Jurkat, Clone E6-1 (cell line): ENCODE measurements around the gene HEMK1. TPM values are rescaled to one million over a fixed set of nuclear protein-coding genes. Genes with fewer than 3 reads are reported as not detected.

Experiments
- DNase-seq: peaks from one replicate; pipeline ENCODE4 v3.0.0-alpha.2; 2011; ENCODE audit warnings: low read depth, low spot score
- H3K4me3 ChIP-seq: 2 replicates; pipeline ENCODE4 v1.5.1; 2011; ENCODE audit warnings: mild to moderate bottlenecking, low read length, control low read depth, moderate library complexity
- polyA plus RNA-seq: library from polyadenylated mRNA; unstranded; fragments of >200 nt; gene quantifications from one replicate; pipeline ENCODE4 v1.2.1, GENCODE V29; 2012; ENCODE audit warnings: missing spikeins; ENCODE audit not compliant: insufficient read length, insufficient read depth

The HEMK1 gene, protein sequence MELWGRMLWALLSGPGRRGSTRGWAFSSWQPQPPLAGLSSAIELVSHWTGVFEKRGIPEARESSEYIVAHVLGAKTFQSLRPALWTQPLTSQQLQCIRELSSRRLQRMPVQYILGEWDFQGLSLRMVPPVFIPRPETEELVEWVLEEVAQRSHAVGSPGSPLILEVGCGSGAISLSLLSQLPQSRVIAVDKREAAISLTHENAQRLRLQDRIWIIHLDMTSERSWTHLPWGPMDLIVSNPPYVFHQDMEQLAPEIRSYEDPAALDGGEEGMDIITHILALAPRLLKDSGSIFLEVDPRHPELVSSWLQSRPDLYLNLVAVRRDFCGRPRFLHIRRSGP
- polyA plus RNA-seq: 23.6 TPM

DNA sequence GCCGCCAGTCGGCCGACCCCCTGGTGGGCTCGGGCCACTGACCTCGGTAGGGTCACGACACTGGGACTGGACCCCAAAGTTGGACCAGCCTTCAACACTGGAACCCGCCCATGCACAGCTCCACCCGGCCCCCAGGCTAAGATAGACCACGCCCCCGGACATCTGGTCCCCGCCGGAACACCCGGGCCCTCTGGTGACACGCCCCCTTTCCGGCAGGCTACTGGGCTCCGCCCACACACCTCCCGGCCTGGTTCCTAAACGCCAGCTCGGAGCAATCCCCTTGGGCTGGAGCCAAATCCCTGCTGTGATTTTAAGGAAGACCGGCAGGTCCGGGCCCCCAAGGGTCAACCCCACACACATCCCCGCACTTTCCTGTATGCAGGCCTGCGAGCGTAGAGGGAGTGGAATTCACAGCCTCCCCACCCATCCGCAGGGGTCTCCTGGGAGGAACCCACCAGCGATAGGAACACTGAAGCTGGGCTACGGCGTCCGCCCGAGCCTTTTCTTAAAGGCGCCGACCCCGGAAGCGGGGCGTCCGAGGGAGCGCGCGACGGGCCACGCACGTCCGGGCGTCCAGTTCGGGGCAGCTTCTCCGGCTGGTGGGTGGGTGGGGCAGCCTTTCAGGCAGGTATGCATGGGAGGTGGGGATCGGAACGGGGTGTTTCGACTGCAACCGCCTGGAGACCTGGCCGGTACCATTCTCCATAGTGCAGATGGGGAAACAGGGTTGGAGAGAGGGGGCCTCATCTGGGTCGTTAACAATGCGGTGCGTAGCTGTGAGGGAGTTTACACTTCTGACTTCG, at the start of gene HEMK1:
HEMK1 (plus strand) TSS at position 576 of the 803 bp plus-strand sequence. CDS start 1,583 bp downstream, outside the sequence.
- peak; percentile 86 for DNase-seq

DNA sequence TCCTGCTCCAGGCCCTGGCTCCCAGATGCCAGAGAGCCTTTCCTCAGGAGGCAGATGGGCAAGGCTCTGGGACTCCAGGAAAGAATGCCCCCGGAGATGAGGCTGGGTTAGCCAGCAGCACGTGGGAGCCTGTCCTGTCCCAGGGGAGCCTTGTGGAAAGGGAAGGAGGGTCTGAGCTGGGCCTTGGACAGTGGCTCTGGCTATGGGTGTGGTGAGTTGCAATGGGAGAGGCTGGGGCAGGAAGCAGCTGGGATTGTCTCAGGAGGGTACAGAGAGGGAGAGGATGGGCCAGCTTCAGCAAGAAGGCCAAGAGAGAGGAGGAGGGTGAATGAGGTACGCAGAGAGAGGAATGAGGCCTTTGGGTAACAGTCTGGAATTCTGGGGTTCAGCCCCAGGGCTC, 48.5 kb upstream of the HEMK1 start:
- no peak for DNase-seq
- no peak overlapping the region for H3K4me3 ChIP-seq

More for the DNA sequence above, at the start of gene HEMK1:
- H3K4me3 ChIP-seq: peak within 1 kb of the TSS; percentile 66

DNA sequence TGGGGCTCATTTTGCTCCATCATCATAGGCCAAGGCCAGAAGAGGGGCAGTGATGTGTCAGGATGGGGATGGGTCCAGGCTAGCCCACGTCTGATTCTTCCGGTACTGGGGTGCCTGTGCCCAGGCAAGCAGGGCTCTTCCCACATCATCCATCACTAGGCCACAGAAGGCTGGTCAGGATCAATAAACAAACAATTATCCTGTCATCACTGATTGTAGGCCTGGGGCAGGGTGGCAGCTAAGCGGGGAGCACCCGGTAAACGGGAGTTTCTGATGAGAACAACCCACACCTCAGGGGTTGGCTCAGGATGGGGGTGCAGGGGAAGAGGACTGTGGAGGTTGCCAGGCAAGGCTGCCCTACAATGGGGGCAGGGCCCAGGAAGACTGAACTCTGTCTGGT, 47.8 kb upstream of the HEMK1 start:
- DNase-seq: no peak
- H3K4me3 ChIP-seq: no peak overlapping the region

DNA sequence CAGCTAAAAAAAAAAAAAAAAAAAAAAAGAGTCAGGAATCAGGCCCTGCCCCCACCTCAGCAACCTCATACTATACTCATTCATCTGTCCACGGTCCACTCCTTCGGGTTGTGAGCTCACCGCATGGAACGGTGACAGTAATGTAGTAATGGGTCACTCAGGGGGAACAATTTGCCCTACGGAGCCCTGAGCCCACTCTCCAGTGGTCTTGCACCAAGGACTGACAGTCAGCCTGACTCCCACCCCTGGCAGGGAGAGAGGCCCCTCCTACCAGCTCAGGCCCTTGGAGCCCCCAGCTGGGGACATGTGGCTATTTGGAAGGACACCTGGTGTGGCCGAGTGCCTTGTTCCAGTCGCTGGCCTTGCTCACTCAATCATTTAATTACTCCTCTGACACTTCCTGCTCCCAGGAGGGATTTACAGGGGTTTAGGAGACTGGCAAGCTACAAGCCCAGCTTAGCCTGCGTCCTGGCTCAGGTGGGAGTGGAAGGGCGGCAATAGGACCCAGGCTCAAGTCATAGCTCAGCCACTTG, 46.0 kb upstream of the HEMK1 start:
- no peak for DNase-seq
- H3K4me3 ChIP-seq: no peak overlapping the region

DNA sequence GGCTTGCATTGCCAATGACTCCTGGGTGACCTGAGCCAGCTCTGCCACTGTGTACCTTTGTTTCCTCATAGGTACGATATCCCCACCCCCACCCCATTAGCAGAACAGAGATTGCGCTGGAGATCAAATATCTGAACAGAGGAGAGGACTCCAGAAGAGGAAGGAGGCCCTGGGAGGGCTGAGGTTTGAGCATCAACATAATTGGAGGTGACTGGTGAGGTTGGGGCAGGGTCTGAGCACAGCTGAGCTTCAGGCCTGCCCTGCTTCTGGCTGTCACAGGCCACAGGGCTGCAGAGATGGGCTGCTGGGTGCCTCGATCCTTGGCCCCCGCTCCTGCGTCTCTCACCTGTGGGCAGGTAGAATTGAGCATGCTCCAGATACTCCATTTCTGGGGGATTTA, 44.6 kb upstream of the HEMK1 start:
- H3K4me3 ChIP-seq: no peak overlapping the region
- DNase-seq: no peak

DNA sequence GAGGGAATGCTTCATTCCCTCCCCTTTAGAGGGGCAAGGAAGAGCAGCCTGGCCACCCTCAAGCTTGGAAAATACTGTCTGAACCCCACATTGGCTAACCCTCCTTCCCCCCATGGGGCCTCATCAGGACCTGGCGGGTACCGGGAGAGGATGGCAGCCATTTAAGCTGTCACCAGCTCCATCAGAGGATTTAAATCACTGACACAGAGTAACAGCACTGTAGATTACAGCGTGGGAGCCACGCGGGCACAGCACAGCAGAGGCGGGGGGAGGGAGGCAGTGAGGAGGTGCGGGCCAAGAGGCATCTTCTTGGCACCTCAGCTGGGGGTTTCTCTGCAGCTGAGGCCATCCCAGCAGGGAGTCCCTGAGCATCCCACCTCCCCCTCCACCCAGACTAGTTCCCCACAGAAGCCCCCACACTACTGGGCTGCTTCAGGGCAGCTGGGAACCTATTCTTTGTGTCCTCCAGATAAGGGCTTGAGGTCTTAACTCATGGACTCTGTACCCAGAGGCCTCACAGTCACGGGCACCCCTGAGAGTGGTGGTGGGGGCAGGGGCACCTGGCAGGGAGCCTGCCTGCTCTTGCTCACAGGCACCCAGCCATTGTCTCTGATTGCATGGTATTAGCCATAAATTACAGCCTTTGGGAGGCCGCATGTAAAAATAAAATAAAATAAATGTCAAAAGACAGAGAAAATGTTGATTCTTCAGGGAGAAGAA, 44.0 kb upstream of the HEMK1 start:
- DNase-seq: no peak
- H3K4me3 ChIP-seq: no peak overlapping the region

DNA sequence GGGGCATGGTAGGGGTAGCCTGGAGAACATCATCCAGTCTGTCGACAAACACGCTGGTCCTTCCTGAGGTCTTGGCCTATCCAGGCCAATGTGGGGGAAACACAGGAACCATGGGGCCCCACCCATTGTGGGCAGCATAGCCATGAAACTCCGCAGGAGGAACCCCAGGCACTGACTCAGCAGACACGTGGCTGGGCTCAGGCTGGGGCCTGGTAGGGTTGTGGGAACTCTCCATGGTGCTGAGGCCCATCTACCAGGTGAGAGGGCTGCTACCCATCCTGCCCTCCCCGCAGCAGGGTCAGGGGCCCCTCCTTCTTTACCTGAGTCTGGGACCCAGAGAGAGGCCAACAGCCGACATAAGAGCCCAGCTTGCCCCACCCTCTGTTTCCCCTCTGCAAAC, 43.3 kb upstream of the HEMK1 start:
- DNase-seq: peak; percentile 57
- H3K4me3 ChIP-seq: no peak overlapping the region

DNA sequence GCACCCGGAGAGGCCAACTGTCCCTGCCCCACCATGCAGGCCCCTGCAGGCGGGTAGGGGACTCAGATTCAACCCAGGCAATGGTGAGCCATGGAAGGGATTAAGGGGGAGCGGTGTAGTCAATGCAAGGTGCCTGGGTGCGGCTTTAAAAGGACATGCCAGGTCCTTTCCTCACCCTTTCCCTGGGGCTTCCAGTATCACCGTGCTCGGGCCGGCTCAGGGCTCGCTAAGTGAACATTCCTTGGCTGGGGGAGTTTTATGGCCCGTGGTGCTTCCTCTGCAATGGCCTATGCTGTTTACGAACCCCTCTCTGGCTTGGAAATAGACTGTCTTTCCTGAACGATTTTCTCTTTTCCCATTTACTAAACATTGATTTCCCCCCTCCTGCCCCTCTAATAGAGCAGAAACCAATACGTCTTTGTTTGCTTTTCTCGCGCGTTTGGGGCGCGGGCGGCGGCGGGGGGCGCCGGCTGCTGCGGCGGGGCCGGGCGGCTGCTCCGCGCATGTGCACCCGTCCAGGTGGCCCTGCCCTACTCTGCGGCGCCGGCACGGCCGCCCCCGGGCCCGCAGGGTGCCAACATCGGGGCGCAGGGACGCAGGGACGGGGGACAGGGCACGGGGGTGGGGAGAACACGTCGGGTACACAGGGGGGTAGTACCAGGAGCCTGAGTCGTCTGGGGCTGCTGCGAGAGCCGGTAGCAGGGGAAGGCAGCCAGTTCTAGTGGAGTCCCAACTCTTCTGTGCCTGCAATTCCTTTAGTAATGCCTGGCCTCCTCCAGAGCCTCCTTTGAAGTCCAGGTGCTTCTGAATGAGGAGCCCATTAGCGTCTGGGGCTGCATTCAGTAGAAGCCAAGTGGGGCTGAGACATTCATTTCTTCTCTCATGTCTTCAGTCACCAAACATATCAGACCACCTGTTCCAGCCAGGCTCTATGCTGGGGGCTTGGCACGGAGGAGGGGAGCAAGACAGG, 39.0 kb upstream of the HEMK1 start:
- DNase-seq: no peak
- H3K4me3 ChIP-seq: no peak overlapping the region

DNA sequence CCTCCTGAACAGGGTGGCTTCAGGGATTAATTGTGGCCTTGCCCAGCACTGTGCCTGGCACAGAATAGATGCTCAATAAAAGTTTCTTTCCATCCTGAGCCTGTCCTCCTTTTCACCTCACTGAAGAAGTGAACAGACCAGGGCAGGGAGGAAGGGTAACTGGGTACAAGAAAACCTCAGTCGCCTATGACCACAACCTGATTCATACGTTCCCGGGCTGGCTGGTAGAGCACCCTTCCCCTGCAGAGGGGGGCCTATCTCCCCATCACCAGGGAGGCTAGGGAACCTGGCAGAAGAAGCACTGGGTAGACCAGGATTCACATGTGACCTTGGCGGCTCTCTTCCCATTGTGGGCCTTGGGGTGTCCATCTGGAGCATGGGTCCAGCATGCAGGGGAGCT, 38.1 kb upstream of the HEMK1 start:
- H3K4me3 ChIP-seq: no peak overlapping the region
- DNase-seq: no peak

DNA sequence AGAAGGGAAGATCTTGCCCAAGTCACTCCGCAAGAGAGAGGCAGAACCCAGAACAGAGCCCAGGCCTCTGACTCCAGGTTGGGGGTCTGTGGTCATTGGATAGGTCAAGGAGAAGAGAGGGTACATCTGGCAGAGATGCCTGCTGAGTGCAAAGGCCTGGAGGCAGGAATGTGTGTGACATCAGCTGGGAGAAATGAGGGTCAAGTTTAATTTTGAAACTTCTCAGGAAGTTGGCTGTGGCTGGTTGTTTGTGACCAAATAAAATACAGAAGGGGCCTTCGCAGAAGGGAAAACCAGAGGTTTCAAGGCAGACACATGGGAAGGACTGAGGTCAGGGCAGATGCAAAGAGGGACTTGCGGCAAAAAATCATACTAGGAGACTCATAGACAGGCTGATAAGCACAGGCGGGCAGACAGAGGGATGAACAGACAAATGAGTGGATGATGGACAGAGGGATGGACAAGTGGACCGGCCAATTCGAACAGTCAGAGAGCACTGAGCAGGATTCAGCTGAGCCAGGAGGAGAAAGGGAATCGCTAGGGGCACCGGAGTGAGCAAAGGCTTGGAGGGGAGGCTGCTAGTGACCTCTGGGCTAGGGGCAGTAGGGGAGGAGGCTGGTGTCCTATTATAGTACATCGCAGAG, 37.1 kb upstream of the HEMK1 start:
- DNase-seq: no peak
- no peak overlapping the region for H3K4me3 ChIP-seq

DNA sequence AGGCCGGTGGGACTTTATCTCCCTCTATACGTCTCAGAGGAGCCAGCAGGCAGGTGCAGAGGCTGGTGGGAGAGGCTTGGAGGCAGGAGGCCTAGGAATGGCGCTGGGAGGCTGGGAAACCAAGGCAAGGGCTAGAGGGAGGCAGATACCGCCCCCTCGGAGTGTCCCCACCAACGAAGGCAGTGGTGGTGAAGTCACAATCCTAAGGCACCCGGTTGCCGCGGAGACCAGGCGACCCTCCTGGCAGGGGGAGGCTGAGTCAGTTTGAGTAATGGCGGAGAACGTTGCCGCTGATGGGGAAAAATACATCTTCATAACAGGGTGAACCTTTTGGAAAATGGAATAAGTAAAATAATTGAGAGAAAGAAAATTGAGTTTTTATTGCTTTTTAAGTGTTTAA, 36.0 kb upstream of the HEMK1 start:
- H3K4me3 ChIP-seq: no peak overlapping the region
- no peak for DNase-seq

DNA sequence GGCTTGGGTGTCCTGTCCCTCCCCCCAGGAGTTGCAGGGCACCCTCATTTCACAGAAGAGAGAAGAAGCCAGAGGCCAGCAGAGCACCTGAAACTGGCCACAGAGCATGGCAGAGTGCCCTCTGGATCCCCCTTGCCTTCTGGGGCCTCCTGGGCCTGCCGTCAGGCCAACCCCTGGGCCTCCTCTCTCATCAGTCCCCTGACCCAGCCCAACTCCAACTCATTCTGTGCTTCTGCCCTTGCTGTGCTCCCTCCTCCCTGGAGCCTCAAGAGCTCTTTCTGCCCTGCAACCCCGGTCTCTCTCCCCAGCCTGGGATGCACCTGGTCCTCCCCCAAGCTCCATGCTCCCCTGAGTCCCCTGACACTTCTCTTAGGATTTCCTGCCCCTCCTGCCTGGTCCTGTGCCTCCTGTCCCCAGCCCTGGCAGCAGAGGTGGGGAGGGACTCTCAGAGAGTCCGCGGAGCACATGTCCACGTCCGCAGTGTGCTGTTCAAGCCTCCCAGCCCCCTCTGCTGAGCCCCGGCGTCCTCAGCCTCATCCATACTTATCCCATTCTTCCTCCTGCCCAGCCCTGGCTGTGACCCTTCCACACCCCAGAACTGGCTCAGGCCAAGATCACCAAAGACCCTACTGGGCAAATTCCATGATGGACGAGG, 35.4 kb upstream of the HEMK1 start:
- no peak overlapping the region for H3K4me3 ChIP-seq
- no peak for DNase-seq

DNA sequence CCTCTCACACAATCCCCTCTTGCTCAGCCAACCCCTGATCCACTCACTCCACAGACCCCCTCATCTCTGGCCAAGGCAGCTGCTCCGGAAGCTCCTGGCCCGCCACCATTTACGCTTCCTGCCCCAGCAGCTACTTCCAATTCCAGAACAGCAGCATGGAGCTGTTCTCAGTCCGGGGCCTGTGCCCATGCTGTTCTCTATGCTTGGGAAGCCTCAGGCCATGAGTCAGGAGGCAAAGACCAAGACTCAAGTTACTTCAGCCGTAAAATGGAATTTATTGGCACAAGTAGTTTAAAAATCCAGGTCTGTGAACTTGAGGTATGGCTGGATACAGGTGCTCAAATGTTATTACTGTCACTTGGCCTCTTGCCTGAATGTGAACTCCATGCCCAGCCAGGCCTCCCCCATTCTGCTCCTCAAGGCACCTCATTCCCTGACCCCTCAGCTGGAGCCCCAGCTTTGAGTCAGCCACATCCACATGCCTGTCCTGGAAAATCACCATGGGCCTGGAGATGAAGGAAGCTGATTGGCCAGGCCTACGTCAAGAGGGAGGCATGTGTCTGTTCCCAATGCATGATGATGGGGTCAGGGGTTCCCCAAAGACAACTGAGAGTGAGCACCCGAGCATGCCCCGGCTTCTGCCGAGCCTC, 34.5 kb upstream of the HEMK1 start:
- no peak for DNase-seq

DNA sequence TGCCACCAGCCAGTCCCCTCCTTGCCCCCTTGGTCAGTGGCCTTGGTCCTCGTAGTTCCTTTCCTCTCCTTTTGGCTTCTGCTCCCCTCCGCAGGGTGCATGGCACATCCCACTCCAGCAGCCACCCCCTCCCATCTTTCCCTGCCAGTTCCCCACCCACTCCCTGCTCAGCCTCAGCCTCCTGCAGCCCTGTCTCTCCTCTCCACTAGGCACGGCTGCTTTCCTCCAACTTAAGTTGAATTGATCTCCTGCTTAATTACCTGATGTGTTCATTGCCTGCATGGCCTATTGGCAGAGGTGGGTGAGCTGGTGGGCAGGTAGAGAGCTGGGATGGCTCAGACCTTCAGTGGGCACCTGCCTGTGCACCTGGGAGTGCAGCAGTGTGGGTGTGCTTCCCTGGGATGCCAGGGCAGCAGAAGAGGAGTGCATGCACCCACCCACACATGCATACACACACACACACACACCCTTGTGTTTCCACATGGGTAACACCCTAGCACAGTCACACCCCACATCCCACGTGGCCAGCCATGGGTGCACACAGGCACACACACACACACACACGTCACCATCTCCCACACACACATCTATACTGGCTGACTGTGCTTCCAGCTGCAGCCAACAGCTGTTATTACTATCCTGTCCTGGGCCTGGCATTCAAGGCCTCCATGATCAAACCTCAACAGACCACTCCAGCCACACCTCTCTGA, 32.7 kb upstream of the HEMK1 start:
- H3K4me3 ChIP-seq: no peak overlapping the region
- no peak for DNase-seq

More for the DNA sequence above, 34.5 kb upstream of the HEMK1 start:
- H3K4me3 ChIP-seq: no peak overlapping the region

DNA sequence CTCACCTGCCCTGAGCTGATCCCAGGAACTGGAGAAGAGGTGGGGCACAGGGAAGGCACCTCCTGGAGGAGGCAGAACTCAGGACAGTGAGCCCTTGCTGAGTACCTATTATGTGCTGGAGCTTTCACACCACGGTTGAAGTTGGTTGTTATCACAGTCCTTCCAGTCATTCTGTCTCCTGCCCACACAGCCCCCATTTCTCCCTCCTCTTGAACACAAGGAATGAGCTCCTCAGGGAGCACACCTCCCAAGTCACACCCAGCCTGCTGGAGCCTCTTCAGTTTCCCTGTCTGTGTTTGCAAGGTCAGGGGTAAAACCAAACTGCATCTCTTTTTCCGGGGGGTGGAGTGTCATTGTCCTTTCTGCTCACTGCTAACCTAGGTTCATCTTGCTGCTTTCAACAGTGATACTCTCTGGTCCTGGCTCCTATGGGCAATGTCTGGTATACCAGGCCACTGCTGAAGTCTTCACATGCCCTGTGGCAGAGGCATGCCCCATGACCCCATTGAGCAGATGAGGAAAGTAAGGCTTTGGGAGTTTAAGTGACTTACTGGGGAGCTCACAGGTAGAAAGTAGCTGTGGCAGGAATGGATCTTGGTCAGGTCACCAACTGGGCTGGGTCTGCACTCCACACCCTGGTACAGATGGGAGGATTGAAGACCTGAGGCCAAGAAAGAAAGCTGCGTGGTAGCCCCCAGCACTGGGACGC, 31.7 kb upstream of the HEMK1 start:
- no peak for DNase-seq
- no peak overlapping the region for H3K4me3 ChIP-seq
